Cerebellar cortex (tissue), 1 donor: ENCODE measurements around the gene NEB.
"Not testable (repeated sequence)": the region's sequence is repeated elsewhere in the genome, so short reads cannot be mapped to it uniquely, and the experiment has no call there.

Source experiments
- DNase-seq: peaks from one replicate; pipeline ENCODE4 v3.0.0-alpha.2; 2015; ENCODE audit warnings: low spot score

Gene NEB

DNA sequence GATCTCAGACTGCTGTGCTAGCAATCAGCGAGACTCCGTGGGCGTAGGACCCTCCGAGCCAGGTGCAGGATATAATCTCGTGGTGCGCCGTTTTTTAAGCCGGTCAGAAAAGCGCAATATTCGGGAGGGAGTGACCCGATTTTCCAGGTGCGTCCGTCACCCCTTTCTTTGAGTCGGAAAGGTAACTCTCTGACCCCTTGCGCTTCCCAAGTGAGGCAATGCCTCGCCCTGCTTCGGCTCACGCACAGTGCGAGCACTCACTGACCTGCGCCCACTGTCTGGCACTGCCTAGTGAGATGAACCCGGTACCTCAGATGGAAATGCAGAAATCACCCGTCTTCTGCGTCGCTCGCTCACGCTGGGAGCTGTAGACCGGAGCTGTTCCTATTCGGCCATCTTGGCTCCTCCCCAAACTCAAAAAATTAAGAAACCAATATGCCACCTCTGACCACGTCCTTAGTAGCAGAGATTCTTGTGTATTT, 29.8 kb downstream of the NEB start:
- not testable (repeated sequence) for DNase-seq

DNA sequence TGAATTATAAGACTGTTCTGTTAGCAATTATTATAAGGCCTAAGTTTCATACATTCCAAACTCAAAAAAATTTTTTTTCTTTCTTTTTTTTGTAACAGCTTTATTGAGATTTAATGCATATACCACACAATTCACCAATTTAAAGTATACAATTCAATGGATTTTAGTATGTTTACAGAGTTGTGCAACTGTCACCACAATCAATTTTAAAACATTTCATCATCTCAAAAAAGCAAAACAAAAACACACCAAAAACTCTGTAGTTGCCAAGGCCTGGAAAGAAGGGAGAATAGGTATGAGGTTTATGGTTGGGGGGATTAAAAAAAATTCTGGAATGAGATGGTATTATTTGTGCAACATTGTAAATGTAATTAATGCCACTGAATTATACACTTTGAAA, 36.1 kb downstream of the NEB start:
- DNase-seq = not testable (repeated sequence)

DNA sequence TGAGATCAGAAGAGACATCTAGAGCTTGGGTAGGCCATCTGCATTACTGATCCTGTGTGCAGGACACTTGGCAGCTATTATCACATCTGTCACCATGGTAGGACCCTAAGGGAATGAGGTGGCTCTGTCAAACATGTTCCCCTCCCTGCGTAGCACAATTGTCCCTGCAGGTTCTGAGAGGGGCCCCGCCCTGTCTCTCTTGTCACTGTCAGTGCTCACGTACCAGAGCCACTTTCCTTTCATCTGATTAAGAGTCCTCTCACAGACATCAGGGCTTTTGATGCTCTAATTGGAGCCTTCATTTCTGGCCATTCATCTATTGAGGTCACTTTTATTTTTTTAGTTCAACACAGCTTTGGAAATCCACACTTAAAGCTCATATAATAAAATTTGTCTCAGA, 38.5 kb downstream of the NEB start:
- no peak for DNase-seq

DNA sequence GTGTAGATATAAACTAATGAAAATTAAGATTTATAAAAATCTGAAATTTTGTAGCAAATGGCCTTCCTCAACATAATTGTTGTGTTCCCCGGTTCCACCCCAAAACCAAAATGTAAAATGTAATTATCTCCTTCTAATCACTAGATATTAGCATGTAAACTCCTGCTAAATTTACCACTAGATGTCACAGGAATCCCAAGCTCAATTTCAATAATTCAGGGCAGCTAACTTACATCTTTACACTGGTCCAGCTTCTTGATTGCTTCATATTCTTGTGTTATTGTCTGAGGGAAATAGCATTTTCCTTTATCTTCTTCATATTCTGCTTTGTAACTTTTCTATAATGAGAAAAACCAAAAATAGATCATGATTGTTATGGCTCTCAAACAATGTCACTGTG, 42.6 kb downstream of the NEB start:
- DNase-seq = peak; percentile 62

DNA sequence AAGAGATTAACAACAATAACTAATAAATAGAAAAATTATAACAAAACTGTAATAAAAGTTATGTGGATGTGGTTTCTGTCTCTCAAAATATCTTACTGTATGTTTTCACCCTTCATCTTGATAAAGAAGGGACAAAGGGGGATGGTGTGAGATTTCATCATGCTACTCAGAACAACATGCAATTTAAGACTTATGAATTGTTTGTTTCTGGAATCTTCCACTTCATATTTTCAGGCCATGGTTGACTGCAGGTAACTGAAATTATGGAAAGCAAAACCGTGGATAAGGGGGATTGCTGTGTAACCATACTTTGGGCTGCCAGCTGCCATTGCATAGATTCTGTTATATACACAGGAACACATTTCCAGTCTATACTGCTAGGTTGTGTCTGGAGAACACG, 45.6 kb downstream of the NEB start:
- DNase-seq = no peak

DNA sequence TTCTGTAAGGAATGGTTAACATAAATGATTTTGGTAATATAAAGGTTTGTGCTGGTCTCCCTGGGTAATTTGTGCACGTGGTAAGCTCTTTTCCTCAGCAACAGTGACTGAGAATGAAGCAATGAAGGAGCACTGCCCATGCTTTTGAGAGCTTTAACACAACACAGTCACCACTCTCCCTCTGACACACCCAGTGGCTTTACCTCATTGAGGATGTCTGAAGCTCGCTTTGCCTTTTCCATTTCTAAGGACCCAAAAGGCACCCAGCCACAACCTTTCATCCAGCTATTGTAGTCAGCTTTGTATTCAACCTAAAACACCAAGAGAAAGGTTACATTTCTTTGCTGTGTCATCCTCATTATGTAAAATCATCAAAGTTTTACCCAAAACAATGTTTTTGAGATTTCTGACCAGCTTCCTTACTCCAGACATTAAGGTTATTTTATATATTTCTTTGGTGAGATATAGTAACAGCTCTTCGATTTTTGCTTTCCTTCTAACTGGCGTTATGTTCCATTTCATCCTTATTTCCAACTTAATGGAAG, 51.7 kb downstream of the NEB start:
- DNase-seq = no peak

DNA sequence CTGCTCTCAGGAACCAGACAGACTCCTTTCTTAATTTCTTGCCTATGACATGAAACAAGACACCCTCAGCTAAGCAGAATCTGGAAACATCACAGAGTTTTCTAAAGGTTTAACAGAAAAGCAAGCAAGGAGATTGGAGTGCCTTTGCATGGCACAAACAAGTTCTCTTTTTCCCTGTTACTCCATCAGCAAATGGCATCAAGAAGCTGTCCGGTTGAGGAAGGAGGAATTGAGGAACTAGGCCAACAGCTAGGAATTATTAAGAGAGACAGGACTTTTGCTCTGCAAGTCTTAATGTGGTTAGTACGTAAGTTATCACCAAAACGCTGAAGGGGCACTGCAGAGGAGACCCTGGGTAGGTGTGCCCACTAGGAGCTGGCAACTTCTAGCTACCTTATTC, 53.2 kb downstream of the NEB start:
- DNase-seq = no peak

DNA sequence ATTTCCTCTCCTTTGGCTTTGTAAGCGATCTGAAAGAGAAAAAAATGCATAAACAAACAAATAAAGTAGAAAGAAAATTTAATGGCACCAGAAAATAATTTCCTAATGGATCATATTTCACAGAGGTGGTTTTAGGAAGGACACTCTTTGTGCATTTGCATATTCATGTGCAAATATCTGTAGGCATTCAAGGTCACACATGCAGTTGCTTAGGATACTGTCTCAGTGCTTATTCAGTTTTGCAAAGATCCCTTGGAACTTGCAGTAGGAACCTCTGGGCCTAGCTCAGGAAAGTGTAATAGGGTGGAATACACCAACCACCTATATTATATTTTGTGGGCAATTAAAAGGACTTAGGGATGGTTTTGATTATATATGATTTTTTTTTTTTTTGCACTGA, 54.3 kb downstream of the NEB start:
- DNase-seq = no peak

DNA sequence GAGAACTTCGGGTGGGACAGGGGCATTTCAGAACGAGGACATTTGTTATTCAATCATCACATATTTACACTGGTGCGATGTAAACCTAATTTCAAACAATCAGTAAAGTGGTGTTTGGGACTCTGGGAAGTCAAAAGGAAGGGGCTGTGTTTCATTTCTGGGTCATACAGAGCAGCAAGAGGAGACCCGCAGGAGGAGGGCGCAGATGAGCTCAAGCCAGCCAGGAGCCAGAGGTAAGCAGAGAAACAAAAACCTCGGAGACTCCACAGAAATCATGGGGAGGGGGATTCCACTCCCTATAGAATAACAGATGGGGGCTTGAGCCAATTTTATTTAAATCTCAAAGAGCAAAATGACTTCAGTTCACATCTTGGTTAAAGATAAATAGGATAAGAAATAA, 55.4 kb downstream of the NEB start:
- DNase-seq = no peak

DNA sequence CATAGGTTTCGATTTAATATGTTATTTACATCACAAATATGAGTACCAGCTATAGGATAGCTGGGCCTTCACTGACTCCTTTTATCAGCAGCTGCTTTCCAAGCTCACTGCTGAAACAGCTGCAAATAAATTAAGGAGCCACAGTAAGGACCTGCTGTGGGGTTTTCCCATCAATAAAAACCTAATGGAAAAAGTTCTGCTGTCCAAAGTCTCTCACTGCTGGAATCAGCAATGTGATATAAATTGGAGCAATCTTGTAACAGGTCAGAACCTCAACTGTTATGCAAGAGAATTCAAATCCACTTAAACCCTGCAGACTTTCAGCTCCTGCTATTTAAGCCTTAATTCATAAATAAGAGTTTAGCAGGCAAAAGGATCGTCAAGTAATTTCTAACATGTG, 61.3 kb downstream of the NEB start:
- no peak for DNase-seq

DNA sequence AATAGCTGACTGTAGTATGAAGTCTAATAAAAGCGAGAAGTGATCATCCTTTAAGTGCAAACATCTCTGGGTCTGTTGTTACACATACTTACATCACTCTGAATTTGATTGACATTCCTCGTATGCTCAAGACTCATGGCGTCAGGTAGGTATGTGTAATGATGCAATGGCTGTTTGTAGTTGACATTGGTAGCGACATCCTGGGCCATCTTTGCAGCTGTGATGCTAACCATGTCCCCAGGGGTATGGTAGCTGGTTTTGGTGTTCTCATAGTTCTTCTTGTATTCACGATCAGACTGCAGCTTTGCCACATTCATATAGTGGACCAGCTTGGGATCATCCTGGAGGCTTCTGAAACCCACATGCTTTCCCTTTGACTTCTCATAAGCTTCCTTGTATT, 62.0 kb downstream of the NEB start:
- no peak for DNase-seq

DNA sequence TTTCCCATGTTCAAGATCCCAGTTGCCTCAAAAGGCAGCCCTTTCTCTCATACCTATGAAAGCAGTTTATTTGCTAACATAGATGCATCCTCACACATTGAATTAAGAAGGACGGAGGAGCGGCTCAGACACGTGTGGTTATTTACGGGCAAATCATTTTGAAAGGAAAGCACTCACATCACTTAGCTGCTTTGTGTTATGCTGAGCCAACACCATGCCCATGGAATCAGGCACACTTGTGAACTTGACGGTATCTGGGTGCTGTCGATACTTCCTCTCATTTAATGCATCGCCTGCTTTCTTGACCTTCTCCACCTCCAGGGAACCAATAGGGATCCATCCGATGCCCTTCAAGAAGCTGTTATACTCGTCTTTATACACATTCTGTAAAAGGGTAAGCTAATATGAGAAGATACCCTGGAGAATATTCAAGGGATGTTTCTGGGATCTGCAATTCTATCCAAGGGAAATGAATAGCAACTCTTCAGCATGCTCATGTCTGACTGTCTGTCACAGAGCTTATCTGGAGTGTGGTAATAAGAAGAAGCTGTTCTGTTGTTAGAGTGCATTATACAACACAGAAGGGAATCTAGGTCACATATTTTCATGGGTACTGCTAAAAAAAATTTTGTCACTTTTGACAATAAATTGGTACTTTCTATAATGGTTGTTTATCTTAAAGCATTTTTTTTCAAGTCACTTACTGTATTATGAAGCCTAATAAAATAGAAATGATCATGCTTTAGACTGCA, 63.3 kb downstream of the NEB start:
- DNase-seq = peak; percentile 34

DNA sequence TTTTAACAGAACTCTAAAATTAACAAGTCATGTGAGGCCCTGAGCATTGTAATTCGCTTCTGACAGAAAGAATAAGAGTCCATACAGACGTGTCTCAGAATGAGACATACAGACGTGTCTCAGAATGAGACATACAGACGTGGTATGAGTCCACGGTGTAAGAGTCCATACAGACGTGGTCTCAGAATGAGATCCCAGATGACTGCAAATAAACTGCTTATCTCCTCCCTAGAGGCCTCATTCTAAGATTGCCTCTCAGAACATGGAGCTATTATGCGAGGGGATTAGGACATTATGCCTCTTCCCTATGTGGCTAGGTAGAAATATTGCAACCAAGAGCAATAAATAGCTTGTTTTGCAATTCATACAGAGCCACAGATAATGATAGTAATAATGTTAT, 63.9 kb downstream of the NEB start:
- DNase-seq = no peak

DNA sequence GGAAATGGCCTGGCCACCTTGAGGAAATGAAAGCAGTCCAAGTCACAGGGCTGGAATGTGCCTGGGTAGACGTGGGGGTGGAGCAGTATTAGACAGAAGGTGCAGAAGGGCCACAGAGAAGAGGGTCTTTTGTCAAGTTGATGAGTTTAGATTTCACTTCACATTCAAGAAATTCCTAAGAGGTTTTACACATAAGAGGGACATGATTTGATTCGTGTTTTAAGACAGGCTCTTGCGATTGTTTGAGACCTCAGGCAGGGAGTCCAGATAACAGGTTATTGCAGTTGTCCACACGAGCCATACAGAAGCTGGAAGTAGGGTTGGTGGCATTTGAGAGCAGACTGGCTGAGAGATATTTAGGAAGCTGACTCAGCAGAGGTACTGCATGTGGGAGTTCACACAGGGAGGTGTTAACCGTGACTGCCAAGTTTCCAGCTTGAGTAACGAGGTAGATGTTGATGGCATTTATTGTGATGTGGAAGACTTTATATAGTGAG, 64.6 kb downstream of the NEB start:
- peak; percentile 23 for DNase-seq

DNA sequence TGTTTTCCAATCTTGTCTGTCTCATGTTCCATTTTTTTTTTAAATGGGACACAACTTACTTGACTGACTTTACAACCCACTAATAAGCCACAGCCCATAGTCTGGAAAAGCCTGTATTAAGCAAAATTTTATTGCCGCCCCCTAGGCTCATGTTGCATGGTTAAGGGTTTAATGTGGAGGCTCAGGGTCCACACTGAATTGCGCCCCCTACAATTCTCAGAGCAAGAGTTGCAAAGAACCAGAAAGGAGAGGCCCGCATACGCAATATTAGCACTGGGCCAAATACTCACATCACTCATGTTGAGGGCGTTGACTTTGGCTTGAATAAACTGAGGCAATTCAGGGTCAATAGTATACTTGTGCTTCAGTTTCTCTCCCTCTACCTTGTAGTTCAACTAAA, 65.5 kb downstream of the NEB start:
- no peak for DNase-seq

DNA sequence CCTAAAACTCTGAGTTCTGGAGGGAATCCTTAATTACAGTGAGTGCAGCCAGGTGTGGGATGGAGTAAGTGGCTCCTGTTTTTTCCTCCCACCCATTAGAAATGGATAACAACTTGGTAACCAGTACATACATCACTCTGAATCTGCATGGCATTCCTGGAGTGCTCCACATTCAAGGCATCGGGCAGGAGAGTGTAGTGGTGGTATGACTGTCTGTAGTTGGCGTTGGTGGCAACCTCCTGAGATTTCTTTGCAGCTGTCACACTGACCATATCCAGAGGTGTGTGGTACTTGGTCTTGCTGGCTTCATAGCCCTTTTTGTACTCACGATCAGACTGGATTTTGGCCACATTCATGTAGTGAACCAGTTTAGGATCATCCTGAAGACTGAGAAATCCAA, 68.3 kb downstream of the NEB start:
- DNase-seq = no peak

DNA sequence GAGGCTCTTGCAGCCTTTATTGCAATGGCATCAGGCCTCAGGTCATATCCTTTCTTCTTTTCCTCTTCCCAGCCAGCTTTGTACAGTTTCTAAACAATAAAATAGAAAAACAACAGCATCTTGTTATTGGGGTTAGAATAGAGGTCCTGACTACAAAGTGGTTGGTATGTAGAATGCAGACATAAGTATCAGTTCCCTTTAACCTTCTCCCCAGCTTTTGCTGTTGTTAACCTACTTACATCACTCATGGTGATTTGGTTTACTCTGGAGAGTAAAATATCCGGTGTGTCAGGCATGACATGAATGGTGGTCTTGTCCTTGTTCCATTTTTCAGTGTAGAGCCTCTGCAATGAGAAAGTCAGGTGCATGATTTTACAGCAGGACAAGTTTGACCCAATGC, 69.8 kb downstream of the NEB start:
- no peak for DNase-seq

DNA sequence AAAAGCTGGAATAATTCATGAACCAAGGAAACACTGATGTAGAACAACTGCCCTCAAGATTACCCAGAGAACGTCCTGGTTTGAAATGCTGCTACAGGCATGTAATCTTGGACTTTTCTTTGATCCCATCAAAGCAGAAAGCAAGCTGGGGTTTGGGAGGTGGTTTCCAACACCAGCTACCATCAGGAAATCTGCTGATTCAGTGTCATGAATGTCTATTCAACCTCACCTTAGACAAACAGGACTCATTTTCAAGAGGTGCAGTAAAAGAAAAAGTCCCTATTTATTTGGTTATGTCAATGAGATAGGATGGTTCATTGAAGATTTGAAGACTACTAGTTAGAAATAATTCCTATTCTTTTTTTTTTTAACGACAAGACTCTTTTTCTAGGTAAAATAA, 72.7 kb downstream of the NEB start:
- no peak for DNase-seq

DNA sequence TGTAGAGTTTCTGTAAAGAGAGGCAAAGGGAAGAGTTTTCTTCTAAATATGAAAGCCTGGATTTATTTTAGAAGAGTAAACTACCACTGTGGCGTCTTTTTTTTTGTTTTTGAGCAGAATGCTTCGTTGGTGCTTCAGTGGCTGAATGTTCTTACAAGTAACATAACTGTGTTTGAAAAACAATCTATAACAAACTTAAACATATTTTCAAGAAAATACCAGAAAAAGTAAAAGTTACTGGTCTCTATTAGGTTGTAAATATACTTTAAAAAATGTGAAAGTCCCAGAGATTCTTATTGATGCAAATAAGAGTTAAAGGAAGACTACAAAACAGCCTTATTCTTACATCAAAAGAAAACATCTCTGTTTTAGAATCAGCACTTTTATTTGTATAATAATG, 76.2 kb downstream of the NEB start:
- no peak for DNase-seq

DNA sequence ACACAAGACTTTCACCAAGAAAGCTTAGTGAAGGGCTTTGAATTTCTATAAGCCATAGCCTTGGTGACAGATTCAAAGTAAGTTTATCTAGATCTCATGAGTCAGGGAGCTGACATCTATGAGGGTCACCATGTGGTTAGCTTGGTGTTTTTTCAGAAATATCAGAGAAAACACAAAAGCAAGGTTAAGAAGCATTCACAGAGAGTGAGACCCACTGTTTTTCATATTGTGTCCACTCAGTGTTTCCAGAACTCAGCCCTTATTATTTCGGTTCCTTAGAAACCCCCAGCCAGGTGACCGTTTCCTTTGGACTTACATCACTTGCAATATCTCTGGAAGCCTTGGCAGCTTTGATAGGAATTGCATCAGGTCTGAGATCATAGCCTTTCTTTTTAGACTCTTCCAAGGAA, 76.6 kb downstream of the NEB start:
- no peak for DNase-seq

DNA sequence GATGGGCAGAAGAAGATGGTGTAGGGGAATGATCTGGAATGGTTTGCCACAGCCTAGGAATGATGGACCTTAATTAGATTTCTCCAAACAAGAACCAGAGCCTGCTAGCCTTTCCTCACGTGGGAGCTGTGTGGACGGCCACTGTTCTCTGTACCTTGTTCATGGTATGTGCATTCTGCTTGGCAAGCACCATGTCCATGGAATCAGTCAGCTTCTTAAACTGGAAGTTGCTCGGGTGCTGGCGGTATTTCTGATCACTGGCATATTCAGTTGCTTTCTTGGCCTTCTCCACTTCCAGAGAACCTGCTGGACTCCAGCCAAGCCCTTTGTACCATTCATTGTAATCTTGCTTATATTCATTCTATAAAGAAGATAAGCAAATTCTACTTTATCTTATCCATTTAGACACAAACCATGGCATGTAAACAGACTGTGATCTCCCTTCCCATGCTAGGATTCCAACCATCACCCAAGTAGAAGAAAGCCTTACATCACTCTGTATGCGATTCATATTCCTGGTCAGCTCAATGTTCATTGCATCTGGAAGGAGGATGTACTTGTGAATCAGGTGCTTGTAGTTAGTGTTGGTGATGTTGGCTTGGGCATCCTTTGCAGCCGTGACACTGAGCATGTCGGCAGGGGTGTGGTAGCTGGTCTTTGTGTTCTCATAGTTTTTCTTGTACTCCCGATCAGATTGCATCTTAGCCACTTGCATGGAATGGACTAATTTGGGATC, 78.4 kb downstream of the NEB start:
- no peak for DNase-seq

DNA sequence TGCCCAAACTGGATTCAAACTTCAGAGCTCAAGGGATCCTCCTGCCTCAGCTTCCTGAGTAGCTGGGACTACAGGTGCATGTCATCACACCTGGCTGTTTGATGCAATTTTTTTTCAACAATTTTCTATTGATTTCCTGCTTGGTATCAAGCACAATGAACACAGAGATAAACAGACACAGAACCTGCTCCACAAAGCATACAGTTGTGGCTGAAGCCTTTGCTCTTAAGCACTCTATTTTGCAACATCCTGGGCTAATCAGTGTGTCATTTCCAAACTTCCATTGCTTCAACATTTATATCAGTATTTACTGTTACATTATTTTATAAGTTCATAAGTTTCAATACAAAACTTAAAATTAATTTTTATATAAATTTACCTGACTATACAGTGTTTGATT, 79.4 kb downstream of the NEB start:
- no peak for DNase-seq

DNA sequence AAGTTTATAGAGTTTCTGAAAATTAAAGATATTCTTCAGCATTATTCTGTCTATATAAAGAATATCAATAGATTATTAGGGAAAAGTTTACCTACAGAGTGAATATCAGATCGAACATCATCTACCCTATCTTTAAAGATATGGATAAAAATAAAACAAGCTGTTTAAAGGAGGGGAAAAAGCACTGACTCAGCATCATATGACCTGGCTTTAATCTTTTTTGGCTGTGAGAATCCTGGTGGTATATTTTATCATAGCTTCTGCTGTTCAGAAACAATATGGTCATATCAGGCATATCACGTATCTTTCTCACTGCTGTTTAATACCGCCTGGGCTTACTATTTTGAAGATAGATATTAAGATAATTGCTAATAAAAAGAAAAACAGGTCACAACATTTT, 80.2 kb downstream of the NEB start:
- no peak for DNase-seq
